22Rv1 (cell line): ENCODE results near the gene DLG1.

Experiments used
- H3K27ac ChIP-seq: fragments of 450-650 bp; 2 replicates; pipeline ENCODE4 v1.5.1; 2017
- ZFX ChIP-seq: fragments of 450-650 bp; IDR thresholded peaks from 2 replicates; pipeline ENCODE4 v1.6.1; 2017; ENCODE audit warnings: antibody characterized with exemption, borderline replicate concordance
- TF ChIP-seq, protein P1 (sequence below): fragments of 450-650 bp; IDR thresholded peaks from 2 replicates; pipeline ENCODE4 v1.5.1; 2017; ENCODE audit warnings: mild to moderate bottlenecking

Gene DLG1

DNA sequence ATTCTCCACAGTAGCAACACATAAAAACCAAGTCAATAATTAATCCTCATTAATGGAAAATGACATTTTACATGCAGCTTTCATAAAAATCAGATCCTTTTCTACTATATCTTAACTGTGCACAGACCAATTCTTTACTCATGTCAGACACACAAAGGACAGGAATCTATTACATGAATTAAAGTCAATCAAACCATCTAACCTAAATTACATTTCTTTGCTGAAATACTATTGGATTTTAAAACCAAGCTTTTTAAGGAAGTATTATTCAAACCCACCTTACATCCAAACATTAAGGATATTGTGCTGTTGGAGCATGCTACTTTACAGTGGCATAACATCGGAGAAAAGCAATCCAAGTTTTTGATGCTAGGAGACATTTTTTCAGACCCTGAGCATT lies 72.8 kb downstream of the DLG1 start:
- H3K27ac ChIP-seq = no peak overlapping the region

DNA sequence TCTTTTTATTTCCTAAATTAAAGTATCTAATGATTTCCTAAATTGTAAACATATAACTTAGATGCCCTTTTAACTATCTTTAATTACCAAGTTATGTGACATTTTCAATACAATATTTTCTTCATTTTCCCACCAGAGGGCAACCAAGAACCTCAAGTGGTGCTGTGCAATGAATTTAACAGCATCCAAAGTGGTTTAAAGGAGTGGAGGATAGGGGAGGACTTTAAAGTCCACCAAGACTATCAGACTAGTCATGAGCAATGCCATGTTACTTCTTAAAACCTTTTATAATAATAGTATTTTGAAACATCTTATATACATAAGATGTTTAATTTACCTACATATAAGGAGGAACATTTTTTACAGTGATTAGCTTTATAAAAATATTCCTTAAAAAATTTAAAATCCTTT lies 74.4 kb downstream of the DLG1 start:
- TF ChIP-seq, protein P1, sequence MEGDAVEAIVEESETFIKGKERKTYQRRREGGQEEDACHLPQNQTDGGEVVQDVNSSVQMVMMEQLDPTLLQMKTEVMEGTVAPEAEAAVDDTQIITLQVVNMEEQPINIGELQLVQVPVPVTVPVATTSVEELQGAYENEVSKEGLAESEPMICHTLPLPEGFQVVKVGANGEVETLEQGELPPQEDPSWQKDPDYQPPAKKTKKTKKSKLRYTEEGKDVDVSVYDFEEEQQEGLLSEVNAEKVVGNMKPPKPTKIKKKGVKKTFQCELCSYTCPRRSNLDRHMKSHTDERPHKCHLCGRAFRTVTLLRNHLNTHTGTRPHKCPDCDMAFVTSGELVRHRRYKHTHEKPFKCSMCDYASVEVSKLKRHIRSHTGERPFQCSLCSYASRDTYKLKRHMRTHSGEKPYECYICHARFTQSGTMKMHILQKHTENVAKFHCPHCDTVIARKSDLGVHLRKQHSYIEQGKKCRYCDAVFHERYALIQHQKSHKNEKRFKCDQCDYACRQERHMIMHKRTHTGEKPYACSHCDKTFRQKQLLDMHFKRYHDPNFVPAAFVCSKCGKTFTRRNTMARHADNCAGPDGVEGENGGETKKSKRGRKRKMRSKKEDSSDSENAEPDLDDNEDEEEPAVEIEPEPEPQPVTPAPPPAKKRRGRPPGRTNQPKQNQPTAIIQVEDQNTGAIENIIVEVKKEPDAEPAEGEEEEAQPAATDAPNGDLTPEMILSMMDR = peak; percentile 85
- no peak for TF ChIP-seq ZFX
- no peak overlapping the region for H3K27ac ChIP-seq

More for the DNA sequence above, 72.8 kb downstream of the DLG1 start:
- TF ChIP-seq ZFX = no peak
- TF ChIP-seq, protein P1 = no peak

DNA sequence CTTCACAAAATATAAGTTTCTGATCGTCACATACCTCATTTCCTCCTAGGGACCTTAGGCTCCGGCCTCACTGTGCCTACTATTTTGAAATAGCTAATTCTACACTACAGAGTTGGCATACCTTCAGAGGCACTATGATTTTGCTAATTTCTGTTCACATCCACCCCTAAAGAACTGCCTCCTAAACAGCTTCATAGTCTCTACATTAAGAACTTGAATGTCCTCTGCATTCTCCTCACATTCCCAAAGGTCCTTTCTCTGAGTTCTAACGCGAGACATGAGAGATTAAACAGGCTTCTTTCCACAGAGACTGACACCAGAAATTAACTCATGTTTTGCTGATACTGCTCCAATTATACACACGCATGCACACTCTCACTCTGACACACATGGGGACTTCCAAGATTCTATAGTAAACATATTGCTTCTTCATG lies 75.5 kb downstream of the DLG1 start:
- no peak overlapping the region for H3K27ac ChIP-seq
- TF ChIP-seq, protein P1 = no peak
- no peak for TF ChIP-seq ZFX

DNA sequence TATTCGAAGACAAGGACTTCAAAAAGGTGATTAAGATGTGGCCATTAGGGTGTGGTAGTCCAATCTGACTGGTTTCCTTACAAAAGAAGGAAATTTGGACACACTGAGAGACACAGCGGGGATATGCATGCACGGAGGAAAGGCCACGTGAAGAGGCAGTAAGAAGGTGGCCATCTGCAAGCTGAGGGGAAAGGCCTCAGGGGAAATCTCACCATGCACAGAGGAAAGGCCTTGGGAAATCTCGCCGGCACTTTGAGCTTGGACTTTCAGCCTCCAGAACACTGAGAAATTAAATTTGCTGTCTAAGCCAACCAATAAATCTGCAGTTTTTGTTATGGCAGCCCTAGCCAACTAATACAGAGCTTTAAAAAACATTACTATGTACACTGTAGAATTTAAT lies 78.8 kb downstream of the DLG1 start:
- TF ChIP-seq, protein P1 = no peak
- TF ChIP-seq ZFX = no peak
- H3K27ac ChIP-seq = no peak overlapping the region

DNA sequence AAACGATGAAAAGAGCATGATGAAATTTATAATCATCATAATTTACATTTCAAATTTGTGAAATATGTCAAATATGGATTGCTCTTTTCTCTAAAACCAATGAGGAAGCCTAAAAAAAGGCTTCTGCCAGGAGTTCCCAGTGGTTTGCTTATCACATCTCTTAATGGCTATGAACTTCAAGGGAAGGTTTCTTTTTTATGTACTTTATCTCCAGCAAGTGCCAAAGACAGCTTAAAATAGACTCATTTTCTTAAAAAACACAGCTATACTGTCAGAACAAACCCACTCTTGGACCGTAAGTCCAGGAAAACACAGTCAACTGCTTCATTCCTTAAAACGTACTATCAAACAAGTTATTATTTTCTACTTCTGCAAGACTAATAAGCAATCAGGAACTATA lies 80.2 kb downstream of the DLG1 start:
- H3K27ac ChIP-seq = no peak overlapping the region
- TF ChIP-seq, protein P1 = no peak
- no peak for TF ChIP-seq ZFX

DNA sequence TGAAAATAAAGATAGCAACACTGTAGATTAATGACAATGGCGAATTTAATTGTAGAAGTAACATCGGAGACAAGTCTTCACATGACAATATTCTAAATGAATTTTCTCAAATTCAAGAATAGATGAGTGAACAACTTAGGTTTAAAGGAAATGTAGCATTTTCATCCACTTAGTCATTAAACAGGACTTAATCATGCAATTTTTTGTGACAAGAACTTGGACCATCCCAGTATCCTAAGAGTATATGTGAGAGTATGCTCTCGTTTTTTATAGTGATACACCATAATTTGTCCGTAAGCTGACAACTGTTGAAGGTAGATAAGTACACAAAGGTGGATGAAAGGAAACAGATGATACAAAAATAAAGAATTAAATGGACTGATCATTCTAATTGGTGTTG lies 81.5 kb downstream of the DLG1 start:
- TF ChIP-seq ZFX = no peak
- TF ChIP-seq, protein P1 = no peak
- H3K27ac ChIP-seq = no peak overlapping the region

DNA sequence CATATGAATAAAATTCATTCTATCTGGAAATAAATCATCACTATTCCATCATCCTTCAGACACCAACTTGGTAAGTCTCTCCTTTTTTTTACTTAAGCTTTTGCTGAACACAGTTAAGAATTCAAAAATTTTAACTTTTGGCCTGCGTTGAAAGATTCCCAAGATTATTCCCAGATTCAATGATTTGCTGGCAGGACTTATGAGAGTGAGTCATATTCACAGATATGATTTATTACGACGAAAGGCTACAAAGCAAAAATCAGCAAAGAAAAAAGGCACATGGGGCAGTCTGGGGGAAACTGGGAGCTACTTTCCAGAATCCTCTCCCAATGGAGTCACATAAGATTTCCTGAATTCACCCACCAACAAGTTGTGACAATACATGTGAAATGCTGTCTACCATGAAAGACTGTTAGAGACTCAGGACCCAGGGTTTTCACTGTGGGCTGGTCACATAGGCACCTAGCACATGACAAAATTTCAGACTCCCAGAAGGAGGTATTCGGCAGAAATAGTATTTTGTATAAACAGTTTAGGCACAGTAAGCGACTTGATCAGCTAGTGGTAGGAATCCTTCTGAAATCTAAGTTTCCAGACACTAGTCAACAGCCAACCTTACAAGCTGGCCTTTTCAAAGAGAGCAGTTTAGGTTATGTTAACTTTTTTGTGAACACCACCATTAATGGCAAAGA lies 82.1 kb downstream of the DLG1 start:
- no peak overlapping the region for H3K27ac ChIP-seq
- no peak for TF ChIP-seq ZFX
- TF ChIP-seq, protein P1 = no peak
